ENCODE measurements around the gene FN3KRP. TPM values are rescaled to one million over a fixed set of nuclear protein-coding genes. Genes with fewer than 3 reads are reported as not detected.

The FN3KRP gene
- total and polyA plus RNA-seq, 10 of the 15 experiments (the other 5 are each of a cell fraction or from before 2014, with no cell fraction given), result 1.8 to 50.5 (median 26.5) TPM

DNA sequence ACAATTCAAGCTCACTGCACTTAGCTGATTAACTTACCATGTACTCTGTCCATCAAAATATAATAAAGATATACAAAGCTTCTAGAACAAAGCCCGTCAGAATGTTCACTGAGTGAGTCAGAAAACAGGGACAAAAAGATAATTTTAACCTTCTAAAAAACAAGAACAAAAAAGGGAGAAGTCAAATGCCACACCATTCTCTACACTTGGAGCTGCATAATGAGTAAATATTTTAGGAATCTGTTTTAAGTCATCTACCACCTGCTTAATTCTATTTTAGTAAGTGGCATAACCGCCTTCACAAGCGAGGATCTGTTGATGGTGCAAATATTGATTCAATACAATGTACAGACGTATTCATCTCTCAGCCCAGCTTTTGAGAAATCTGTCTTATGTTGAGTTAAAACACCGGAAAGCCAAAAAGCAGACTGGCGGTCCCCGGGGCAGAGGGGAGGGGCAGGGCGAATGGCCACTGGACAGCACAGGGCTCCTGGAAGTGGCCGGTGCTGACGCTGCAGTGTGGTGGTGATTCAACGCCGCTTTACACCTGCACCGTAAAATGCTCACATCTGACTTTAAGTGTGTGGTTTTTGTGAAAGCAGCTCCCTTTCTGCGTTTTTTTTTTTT is 38.1 kb upstream of the FN3KRP start:
- Histone ChIP-seq H3K9ac (ENCODE audit: control insufficient read depth, insufficient read depth, low read length) (no peak overlapping the region), H3K9me3 (replicated peaks; ENCODE audit: control insufficient read depth, insufficient read depth, low read length) (no peaks in the 10 kb centered on the region), H3K27me3 (replicated peaks in 1 of 2; ENCODE audit: control insufficient read depth in 2 of 2, insufficient read depth in 2 of 2, low read length in 1 of 2) (no peaks in the 10 kb centered on the region), H3K36me3 (ENCODE audit: control insufficient read depth in 2 of 2, insufficient read depth in 2 of 2, low read length in 1 of 2) (no peaks in the 10 kb centered on the region), H4K20me1 (ENCODE audit: control insufficient read depth, insufficient read depth) (no peaks in the 10 kb centered on the region), H2AFZ (ENCODE audit: control insufficient read depth, low read depth, low read length) (no peak overlapping the region), H3K79me2 (ENCODE audit: control insufficient read depth, insufficient read depth, low read length) (no peaks in the 10 kb centered on the region), H3K27ac (ENCODE audit: control insufficient read depth, insufficient read depth) (no peak overlapping the region), H3K4me1 (ENCODE audit: control insufficient read depth, insufficient read depth, low read length) (no peaks in the 10 kb centered on the region), H3K4me3 (no peak overlapping the region), H3K4me2 (ENCODE audit: control insufficient read depth, insufficient read depth) (no peak overlapping the region)
- no peak for FAIRE-seq
- RAD21 ChIA-PET (ENCODE audit: unreplicated experiment), result no interaction called here
- CTCF ChIA-PET, result no interaction called here
- ATAC-seq, result no peak
- SMC1A ChIA-PET (ENCODE audit: uncharacterized antibody, unreplicated experiment), result no interaction called here
- TF ChIP-seq, protein P1, sequence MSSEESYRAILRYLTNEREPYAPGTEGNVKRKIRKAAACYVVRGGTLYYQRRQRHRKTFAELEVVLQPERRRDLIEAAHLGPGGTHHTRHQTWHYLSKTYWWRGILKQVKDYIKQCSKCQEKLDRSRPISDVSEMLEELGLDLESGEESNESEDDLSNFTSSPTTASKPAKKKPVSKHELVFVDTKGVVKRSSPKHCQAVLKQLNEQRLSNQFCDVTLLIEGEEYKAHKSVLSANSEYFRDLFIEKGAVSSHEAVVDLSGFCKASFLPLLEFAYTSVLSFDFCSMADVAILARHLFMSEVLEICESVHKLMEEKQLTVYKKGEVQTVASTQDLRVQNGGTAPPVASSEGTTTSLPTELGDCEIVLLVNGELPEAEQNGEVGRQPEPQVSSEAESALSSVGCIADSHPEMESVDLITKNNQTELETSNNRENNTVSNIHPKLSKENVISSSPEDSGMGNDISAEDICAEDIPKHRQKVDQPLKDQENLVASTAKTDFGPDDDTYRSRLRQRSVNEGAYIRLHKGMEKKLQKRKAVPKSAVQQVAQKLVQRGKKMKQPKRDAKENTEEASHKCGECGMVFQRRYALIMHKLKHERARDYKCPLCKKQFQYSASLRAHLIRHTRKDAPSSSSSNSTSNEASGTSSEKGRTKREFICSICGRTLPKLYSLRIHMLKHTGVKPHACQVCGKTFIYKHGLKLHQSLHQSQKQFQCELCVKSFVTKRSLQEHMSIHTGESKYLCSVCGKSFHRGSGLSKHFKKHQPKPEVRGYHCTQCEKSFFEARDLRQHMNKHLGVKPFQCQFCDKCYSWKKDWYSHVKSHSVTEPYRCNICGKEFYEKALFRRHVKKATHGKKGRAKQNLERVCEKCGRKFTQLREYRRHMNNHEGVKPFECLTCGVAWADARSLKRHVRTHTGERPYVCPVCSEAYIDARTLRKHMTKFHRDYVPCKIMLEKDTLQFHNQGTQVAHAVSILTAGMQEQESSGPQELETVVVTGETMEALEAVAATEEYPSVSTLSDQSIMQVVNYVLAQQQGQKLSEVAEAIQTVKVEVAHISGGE (CRISPR knock-in tag; IDR thresholded peaks at IDR 0.05), result no peak
- TF ChIP-seq, protein P2, sequence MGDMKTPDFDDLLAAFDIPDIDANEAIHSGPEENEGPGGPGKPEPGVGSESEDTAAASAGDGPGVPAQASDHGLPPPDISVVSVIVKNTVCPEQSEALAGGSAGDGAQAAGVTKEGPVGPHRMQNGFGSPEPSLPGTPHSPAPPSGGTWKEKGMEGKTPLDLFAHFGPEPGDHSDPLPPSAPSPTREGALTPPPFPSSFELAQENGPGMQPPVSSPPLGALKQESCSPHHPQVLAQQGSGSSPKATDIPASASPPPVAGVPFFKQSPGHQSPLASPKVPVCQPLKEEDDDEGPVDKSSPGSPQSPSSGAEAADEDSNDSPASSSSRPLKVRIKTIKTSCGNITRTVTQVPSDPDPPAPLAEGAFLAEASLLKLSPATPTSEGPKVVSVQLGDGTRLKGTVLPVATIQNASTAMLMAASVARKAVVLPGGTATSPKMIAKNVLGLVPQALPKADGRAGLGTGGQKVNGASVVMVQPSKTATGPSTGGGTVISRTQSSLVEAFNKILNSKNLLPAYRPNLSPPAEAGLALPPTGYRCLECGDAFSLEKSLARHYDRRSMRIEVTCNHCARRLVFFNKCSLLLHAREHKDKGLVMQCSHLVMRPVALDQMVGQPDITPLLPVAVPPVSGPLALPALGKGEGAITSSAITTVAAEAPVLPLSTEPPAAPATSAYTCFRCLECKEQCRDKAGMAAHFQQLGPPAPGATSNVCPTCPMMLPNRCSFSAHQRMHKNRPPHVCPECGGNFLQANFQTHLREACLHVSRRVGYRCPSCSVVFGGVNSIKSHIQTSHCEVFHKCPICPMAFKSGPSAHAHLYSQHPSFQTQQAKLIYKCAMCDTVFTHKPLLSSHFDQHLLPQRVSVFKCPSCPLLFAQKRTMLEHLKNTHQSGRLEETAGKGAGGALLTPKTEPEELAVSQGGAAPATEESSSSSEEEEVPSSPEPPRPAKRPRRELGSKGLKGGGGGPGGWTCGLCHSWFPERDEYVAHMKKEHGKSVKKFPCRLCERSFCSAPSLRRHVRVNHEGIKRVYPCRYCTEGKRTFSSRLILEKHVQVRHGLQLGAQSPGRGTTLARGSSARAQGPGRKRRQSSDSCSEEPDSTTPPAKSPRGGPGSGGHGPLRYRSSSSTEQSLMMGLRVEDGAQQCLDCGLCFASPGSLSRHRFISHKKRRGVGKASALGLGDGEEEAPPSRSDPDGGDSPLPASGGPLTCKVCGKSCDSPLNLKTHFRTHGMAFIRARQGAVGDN (IDR thresholded peaks at IDR 0.05), result no peak
- TF ChIP-seq DPF2 (IDR thresholded peaks at IDR 0.05) (no peak), POLR2AphosphoS5 (IDR thresholded peaks at IDR 0.05; ENCODE audit: low read length) (no peak), SREBF2 (IDR thresholded peaks at IDR 0.05; ENCODE audit: low read length) (no peak), BACH1 (IDR thresholded peaks at IDR 0.05; ENCODE audit: borderline replicate concordance) (no peak), SIX5 (IDR thresholded peaks at IDR 0.05; ENCODE audit: low read depth, low read length, severe bottlenecking) (no peak), YBX1 (IDR thresholded peaks at IDR 0.05) (no peak), KAT2A (conservative IDR thresholded peaks at IDR 0.05; ENCODE audit: control insufficient read depth, low read depth, low read length) (no peak), STAT1 (conservative IDR thresholded peaks at IDR 0.05) (no peak), POLR2A (IDR thresholded peaks at IDR 0.05; ENCODE audit: low read depth, low read length) (no peak)
- TF ChIP-seq, protein P3, sequence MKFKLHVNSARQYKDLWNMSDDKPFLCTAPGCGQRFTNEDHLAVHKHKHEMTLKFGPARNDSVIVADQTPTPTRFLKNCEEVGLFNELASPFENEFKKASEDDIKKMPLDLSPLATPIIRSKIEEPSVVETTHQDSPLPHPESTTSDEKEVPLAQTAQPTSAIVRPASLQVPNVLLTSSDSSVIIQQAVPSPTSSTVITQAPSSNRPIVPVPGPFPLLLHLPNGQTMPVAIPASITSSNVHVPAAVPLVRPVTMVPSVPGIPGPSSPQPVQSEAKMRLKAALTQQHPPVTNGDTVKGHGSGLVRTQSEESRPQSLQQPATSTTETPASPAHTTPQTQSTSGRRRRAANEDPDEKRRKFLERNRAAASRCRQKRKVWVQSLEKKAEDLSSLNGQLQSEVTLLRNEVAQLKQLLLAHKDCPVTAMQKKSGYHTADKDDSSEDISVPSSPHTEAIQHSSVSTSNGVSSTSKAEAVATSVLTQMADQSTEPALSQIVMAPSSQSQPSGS (IDR thresholded peaks at IDR 0.05; ENCODE audit: low read length), result no peak
- TF ChIP-seq, protein P4, sequence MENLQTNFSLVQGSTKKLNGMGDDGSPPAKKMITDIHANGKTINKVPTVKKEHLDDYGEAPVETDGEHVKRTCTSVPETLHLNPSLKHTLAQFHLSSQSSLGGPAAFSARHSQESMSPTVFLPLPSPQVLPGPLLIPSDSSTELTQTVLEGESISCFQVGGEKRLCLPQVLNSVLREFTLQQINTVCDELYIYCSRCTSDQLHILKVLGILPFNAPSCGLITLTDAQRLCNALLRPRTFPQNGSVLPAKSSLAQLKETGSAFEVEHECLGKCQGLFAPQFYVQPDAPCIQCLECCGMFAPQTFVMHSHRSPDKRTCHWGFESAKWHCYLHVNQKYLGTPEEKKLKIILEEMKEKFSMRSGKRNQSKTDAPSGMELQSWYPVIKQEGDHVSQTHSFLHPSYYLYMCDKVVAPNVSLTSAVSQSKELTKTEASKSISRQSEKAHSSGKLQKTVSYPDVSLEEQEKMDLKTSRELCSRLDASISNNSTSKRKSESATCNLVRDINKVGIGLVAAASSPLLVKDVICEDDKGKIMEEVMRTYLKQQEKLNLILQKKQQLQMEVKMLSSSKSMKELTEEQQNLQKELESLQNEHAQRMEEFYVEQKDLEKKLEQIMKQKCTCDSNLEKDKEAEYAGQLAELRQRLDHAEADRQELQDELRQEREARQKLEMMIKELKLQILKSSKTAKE (IDR thresholded peaks at IDR 0.05; ENCODE audit: low read depth, poor library complexity, severe bottlenecking), result no peak
- no peak for DNase-seq (ENCODE audit: low read depth, low spot score)
- 71% methylated on average over 13 of the region's 14 CpGs for WGBS (ENCODE audit: insufficient coverage, insufficient replicate concordance, low lambda C conversion rate, missing lambda C conversion rate)
- no TSS peak for BruUV-seq (replicated peaks)
- POLR2A ChIA-PET, result interaction anchor here (0.7 kb wide), 1 partner anchor 15 kb away, joined by 6 read pairs; no protein-coding TSS in a partner anchor
- intact Hi-C loops (cut with micrococcal nuclease; ENCODE audit: unreplicated experiment) (no loop called here), in situ Hi-C loops (cut with MboI) (no loop called here)

All from GM12878 (cell line).